Measurements from ENCODE around the gene ZFYVE28.
A peak's percentile ranks its signal among the peaks of the same experiment; 100 is the strongest.

ZFYVE28 gene

DNA sequence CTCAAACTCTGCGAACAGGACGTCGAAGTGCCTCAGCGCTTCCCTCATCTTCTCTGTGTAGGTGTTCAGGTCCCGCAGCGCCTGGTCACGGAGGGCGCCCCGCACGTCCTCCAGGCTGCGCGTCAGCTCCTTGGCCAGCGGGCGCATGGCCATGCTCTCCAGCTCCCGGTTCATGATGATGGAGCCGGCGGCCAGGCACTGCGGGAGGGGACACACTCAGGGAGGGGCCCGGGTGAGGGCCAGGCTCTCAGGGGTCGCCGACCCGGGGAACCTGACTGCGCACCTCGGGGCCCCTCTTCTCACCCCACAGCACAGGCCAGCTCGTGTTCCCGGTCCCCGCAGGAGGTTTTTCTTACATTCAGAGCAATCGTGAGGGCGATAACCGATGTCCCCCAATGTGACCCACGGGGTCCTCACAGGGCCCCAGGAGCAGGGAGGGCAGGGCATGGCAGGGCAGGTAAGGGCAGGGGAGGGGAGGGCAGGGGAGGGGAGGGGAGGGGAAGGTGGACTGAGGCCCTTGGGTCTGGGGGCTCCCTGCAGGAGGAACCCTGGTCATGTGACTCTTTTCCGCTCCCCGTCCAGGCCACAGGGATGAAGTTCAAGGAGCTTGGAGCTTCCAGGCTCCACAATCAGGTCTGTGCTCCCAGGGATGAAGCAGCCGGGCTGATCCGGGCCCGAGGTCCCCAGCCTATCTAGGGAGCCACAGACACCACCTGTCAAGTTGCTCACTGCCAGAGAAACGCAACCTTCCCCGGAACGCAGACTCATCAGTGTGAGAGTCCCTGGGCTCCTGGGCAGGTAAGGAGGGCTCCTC lies 78.8 kb downstream of the ZFYVE28 start:
- peak in 3 of 10 donors; percentile 12 to 79 (median 78) for DNase-seq
- intact Hi-C loops (cut with DNase I) = no loop called here

DNA sequence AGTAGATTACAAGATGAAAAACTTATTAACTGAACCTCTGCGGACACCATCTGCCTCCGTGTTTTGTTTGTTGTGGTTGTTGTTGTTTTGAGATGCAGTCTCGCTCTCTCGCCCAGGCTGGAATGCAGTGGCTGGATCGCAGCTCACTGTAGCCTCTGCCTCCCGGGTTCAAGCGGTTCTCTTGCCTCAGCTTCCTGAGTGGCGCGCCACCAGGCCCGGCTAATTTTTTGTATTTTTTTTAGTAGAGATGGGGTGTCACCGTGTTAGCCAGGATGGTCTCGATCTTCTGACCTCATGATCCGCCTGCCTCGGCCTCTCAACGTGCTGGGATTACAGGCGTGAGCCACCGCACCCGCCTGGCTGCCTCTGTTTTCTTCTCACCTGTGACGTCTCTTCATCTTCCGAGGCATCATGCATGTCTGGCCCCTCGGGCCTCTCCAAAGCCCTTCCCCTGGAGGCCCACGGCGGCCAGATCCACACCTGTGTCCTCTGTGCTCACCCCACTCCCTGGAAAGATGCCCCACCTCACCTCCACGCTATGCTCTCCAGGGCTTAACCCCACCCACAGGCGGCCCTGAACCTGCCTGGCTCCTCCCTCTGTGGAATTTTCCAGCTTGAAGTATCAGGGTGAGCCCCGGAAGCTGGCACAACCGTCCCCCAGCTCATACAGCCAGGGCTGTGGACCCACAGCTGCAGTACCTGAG lies 79.5 kb downstream of the ZFYVE28 start:
- DNase-seq = peak in 1 of 10 donors; percentile 50
- intact Hi-C loops (cut with DNase I) = no loop called here

DNA sequence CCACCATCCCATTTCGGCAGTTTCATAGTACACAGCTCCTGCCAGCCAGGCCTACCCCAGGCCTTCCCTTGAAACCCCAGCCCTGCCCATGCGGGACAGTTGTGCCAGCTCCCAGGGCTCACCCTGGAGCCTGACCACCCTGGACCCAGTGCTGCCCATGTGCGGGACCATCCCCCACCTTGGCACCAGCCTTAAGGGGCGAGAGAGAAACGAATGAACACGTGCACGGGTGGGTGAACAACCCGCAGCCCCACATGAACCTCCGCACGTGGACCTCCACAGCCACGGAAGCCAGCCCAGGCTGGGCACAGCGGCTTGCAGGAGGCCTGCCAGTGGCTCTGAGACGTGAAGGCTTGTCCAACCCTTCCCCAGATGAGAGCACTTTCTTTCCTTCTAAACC lies 80.5 kb downstream of the ZFYVE28 start:
- peak in 1 of 10 donors; percentile 47 for DNase-seq
- intact Hi-C loops (cut with DNase I) = no loop called here

DNA sequence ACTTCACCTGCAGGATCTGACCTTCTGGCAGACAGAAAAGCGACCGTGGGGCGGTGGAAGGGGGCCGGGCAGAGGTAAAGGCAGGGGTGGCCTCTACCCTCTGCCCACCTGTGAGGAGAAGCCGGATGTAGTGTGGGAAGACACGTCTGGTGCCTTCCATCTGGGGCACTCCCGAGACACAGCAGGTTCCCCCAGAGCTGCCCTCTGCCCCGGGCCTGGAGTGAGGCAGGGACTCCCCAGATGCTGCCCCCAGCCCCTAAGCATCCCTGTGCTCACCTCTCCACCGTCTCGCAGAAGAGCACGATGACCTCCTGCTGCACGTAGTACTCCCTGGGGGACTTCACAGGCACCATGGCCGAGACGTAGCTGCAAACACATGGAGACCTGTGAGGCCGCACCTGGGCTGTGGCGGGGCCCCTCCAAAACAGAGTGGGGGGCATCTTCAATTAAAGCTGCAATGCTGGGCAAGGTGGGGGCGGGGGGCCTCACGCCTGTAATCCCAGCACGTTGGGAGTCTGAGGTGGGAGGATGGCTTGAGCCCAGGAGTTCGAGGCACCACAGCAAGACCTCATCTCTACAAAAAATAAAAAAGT lies 81.2 kb downstream of the ZFYVE28 start:
- intact Hi-C loops (cut with DNase I) = no loop called here
- DNase-seq = peak in 1 of 10 donors; percentile 45

DNA sequence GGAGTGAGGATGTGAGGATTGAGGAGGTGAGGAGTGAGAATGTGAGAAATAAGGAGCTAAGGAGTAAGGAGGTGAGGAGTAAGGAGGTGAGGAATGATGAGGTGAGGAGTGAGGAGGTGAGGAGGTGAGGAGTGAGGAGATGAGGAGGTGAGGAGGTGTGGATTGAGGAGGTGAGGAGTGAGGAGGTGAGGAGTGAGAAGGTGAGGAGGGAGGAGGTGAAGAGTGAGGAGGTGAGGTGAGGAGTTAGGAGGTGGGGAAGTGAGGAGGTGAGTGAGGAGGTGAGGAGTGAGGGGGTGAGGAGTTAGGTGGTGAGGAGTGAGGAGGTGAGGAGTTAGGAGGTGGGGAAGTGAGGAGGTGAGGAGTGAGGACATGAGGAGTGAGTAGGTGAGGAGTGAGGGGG lies 81.8 kb downstream of the ZFYVE28 start:
- intact Hi-C loops (cut with DNase I) = no loop called here
- DNase-seq = no peak

DNA sequence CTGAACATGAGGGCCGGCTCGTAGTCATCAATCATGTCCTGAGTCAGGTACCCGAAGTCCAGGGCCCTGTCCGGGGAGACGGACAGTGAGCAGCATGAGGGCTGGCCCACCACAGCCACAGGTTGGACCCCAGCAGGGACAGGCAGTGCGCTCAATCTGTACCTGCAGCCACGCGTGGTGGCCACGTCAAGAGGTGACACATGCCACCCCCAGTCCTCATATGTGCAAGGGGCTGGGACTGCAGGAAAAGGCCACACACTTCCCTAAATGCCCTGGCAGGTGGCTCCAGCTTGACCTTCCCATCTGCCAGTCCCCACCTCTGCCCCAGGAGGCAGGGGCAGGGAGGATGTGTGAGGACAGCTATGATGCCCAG lies 82.7 kb downstream of the ZFYVE28 start:
- DNase-seq = peak in 1 of 10 donors; percentile 71
- intact Hi-C loops (cut with DNase I) = no loop called here

DNA sequence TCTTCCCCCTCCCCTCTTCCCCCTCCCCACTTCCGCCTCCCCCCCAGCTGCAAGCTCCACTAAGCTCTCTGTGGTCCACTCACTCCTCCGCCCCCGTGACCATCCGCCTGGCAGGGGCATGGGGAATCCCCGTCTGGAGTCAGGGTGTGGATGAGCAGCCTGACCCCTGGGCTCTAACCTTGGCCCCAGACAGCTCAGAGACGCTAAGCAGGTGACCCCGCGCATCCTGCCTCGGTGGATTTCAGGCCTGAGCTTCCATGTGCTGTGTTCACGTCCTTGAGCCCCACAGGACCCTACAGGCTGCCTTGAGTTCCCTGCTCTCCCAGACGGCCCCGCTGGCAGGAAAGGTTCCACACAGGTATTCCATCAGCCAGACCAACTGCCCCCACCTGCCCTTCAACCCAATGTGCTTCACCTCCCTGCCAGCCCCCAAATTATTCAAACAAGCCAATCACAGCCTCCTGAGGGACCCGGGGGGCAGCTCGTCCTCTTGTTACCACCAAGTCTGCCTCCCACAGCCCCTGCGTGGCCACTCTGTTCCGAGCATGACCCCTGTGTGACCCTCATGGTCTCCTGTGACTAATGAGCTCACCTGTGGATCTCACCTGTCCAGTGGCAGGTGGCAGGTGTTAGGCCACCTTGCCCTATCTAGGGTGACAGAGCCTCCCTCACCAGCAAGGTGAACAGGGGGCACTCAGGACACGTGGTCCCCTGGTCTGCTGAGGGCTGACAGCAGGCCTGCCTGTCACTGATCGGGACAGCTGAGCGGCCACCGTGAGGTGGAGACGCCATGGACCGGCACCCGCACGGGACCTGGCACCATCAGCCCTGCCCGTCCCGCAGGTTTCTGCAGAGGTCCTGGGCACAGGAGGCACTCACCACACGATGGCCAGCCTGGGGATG lies 83.4 kb downstream of the ZFYVE28 start:
- peak in 1 of 10 donors; percentile 77 for DNase-seq
- intact Hi-C loops (cut with DNase I) = no loop called here

DNA sequence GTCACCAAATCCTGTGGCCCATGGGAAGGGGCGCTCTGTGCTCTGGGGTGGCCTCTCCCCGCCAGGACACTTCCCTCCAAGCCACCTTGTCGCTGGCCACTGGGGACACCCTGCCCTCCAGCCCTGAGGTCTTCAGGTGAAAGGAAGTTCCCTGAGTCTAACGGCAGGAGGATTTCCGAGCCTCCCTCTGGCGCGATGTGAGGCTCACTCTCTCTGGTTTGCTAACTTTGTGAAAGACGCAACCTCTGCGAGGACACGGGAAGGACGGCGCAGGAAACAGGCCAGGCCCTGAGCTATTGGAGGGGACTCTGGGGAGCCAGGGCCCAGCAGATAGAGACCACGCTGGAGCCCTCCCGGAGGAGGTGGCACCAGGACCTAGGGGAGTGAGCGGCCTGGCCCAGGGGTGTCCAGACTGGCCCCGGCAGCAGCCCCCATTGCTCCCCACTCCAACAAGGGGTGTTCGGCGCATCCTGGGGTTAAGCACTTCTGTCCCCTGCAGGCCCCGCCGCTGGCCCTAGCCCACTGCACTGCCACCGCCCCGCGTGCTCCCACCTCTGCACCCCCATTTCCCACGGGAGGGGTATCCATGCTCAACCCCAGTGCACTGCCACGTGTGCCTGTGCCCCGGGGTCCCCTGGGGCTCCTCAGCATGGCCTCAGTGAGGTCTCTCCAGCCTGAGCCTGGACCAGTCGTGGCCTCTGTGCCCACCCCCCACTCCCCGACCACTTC lies 84.4 kb downstream of the ZFYVE28 start:
- intact Hi-C loops (cut with DNase I) = no loop called here
- DNase-seq = no peak

DNA sequence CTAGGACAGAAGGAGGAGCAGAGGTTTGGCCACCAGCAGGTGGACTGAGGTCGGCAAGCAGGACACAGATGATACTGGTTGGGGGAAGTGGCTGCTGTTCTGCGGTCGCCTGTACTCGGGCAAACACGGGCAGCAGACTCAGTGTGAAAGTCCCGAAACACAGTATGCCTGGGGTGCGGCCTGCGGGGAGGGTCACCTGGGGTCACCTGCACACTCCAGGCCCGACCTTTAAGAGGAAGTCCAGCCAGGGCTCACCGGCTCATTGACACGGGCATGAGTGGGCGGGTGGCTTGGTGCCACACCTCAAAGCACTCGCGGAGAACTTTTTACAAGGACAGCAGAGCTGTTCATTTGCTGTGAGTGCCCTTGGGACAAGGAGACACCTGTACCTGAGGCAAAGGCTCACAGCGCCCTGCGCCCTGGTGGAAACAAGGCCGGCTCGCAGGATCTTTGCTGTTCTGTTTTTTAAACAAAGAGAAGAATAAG lies 85.0 kb downstream of the ZFYVE28 start:
- intact Hi-C loops (cut with DNase I) = no loop called here
- no peak for DNase-seq

DNA sequence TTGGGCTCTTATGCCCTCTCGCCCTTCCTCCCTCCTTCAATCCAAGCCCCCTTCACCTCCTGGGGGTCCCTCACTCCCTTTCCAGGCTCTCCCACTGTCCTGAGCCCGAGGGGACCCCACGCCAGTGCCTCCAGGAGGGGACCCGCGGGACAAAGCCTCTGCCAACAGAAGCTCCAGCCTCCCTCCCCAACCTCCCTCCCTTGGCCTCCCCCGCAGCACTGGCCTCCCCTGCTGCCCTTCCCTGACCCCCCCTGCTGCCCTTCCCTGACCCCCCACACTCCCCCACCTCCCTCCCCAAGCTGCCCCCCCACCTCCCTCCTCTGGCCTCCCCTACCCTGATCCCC lies 85.5 kb downstream of the ZFYVE28 start:
- intact Hi-C loops (cut with DNase I) = no loop called here
- DNase-seq = no peak

DNA sequence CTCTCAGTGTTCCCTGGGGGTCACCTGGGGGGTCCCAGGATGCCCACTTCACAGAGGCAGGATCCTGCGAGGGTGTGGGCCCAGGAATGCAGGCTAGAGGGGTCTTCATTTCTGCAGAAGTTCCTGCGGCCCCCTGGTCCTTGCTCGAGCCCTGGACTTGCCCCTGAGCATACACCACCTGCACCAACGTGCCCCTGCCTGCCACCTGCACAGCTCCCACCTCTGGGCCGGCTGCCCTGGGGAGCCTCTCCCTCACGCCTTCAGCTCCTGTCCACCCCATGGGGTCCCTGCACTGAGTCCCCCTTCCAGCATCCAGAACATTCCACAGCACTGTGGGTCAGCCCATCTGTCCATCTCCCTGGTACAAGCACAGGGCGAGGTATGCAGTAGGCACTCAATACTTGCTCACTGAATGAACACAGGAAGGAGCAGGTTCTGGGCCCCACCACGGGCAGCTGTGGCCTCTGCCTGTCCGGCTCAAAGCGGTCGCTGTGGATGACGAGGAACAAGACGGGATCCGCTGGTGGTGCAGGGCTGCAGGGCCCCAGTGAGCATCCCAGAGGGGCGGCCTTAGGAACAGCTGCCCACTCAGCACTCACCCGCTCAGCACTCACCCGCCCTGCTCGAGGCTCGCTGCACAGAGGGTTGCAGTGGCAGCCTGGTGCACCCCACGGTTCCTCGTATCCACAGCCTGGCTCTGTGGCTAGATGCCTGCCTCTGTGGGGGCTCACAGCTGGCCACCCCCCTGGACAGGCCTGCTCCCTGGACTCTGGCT lies 86.1 kb downstream of the ZFYVE28 start:
- no peak for DNase-seq
- intact Hi-C loops (cut with DNase I) = no loop called here

DNA sequence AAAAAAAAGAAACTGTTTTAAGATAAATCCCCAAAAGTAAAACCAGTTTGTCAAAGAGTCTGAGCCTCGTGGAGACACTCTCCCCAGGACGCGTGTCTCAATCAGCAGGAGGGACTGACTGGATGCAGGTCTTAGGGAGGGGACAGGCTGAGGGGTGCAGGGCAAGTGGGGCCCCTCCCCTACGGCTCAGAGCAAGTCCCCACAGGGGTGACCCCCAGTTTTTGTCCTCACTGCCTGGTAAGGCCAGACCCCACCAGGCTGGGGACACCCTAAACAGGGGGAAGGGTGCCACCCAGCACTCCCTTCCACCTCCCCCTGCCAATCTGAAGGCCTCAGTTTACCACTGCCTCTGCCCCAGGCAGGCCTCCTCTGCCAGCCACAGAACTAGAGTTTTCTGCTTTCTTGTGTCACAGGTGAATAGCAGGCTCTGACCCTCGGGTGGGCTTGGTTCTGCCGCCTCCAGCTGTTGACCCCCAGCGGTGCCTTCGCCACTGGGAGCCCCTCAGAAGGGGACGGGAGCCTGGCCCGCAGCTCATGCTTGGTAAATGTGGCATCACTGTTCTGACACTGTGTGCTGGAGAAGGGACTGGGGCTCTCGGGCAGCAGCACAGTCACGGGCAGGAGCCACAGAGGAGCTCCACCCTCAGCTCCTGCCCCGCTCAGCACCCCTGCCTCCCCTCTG lies 86.8 kb downstream of the ZFYVE28 start:
- DNase-seq = no peak

DNA sequence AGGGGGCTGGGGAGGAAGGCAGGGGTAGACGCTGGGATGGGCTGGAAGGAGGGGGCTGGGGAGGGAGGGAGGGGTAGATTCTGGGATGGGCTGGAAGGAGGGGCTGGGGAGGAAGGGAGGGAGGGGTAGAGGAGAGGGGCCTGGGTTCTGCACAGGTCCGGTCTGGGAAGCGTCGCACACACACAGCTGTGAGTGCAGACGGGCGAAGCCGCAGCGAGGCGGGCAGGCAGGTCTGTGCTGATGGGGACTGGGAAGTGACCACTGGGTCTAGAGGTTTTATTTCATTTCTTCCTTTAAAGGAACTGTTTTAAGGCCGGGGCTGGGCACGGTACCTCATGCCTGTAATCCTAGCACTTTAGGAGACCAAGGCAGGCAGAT lies 87.4 kb downstream of the ZFYVE28 start:
- intact Hi-C loops (cut with DNase I) = no loop called here
- no peak for DNase-seq

More for the DNA sequence above, 86.8 kb downstream of the ZFYVE28 start:
- intact Hi-C loops (cut with DNase I) = no loop called here

DNA sequence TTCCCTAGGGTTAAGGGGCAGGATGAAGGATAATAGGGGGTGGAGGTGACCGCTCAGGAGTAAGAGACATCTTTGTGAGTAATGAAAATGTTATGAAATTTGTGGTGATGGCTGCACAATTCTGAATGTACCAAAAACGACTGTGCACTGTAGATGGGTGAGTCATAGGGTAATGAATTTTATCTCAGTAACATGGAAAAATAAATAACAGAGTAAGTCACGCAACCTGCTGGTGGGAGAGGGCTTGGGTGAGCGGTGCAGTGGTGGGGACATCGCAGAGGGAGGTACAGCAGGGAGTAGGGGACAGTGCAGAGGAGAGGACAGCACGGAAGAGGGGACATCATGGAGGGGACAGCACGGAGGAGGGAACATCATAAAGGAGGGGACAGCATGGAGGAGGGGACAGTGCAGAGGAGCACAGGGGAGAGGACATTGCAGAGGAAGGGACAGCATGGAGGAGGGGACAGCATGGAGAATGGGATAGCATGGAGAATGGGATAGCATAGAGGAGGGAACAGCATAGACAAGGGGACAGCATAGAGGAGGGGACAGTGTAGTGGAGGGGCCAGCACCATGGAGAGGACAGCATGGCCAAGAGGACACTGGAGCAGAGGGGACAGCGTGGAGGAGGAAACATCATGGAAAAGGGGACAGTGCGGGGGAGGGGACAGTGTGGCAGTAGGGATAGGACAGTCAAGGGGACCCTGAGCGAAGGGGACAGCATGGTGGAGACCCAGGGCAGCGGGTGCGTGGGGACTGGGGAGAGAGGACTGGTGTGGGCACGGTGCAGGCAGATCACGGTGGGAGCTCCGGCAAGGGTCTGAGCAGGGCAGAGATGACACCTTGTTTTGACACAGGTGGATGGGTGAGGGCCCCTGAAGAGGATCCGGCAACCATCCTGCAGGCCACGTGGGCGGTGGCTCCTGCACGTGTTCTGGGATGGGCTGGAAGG lies 88.1 kb downstream of the ZFYVE28 start:
- no peak for DNase-seq
- intact Hi-C loops (cut with DNase I) = no loop called here

DNA sequence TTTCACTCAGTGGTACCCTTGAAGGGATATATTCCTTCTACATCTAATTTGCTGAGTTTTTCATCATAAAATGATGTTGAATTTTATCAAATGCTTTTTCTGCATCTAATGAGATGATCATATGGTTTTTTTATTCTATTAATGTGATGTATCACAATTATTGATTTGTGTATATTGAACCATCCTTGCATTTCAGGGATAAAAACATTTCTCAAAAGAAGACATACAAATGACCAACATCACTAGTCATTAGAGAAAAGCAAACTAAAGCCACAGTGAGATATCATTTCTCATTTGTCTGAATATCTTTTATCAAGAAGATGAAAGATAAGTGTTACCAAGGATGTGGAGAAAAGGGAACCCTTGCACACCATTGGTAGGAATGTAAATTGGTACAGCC lies 90.9 kb downstream of the ZFYVE28 start:
- no peak for DNase-seq
- intact Hi-C loops (cut with DNase I) = no loop called here

DNA sequence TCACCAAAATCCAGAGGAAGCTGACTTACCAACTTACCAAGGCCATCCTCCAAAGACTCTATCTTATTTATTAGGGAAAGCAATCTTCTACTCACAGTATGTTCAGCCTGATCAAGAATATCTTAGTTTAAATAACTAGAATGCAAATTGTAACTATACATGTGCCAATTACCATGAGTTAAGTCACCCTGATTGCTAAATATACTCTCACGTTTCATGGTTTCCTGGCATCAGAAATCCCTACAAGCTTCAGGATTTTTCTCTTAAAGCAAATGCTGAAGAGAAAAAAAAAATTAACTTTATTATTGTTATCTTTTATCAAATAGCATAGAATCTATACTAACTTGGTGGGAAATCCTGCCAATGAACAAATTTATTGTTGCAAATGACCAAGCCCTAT lies 93.6 kb downstream of the ZFYVE28 start:
- intact Hi-C loops (cut with DNase I) = no loop called here
- DNase-seq = no peak

DNA sequence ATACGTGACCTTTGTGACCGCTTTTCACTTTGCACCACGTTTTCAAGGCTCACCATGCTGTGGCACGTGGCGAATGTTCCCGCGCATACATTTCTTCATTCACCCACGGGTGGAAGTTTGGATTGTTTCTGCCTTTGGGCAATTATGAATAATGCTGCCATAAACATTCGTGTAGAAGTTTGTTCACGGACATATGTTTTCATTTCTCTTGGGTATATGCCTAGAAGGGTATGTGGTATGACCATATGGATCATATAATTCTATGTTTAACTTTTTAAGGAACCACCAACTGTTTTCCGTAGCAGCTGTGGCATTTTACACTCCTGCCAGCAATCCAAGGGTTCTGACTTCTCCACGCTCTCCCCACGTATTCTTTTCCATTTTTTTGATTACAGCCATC lies 95.6 kb downstream of the ZFYVE28 start:
- intact Hi-C loops (cut with DNase I) = no loop called here

DNA sequence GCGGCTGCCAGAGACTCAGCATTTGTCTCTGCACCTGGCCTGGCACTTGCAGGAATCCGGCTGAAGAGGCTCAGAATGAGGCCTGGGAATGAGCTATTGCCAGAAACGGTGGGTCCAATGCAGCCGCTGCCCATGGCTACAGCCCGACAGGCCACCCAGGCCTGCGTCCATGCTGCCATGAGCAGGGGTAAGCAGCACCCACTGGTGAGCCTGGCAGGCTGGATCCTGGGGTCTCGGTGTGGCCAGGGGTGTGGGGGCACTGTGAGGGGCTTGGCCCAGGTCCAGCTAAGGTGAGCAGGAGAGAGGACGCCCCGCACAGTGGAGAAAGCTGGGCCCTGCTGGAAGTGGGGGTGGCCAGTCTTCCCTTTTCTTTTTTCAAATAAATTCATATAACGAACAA lies 96.2 kb downstream of the ZFYVE28 start:
- intact Hi-C loops (cut with DNase I) = no loop called here
- DNase-seq = no peak

More for the DNA sequence above, 95.6 kb downstream of the ZFYVE28 start:
- no peak for DNase-seq

Data from posterior cingulate gyrus (tissue), 11 donors.